HEK293 (cell line): Measurements from ENCODE around the gene SLC16A4.

ENCODE experiments used
- CTCF ChIA-PET: fragments of 350-600 bp; formaldehyde crosslinking; extraction: SDS; loops from one replicate; lab custom pipeline; 2021; ENCODE audit warnings: antibody characterized with exemption; lab: Yijun Ruan, JAX
- POLR2A ChIA-PET: fragments of 300-600 bp; formaldehyde crosslinking; extraction: SDS; loops from one replicate; lab custom pipeline; 2020; ENCODE audit warnings: antibody characterized with exemption, inconsistent platforms; lab: Yijun Ruan, JAX
- H3K27ac ChIP-seq: fragments of 200-500 bp; sonication (Bioruptor generic); 2 replicates; pipeline ENCODE4 v1.5.1; 2014; ENCODE audit warnings: low read depth, low read length, control low read depth, inconsistent platforms; ENCODE audit errors: extremely low read depth
- H3K36me3 ChIP-seq, 2 experiments: fragments of 200-500 bp in 1 of 2; sonication (Bioruptor generic) in 1 of 2; 1 replicate in 1 of 2; 2 replicates in 1 of 2; pipeline ENCODE4 v1.5.1; 2014 to 2017; ENCODE audit warnings: inconsistent platforms in 2 of 2, low read length in 2 of 2; ENCODE audit not compliant: control insufficient read depth in 2 of 2, insufficient read depth in 1 of 2
- H3K4me1 ChIP-seq: fragments of 200-500 bp; sonication (Bioruptor generic); 2 replicates; pipeline ENCODE4 v1.5.1; 2014; ENCODE audit warnings: mild to moderate bottlenecking, low read length, inconsistent platforms; ENCODE audit not compliant: control insufficient read depth, insufficient read depth
- H3K4me3 ChIP-seq: 2 replicates; pipeline ENCODE4 v1.5.1; 2011; ENCODE audit warnings: low read depth, mild to moderate bottlenecking, control low read depth, low read length, moderate library complexity
- H3K9me3 ChIP-seq: fragments of 200-500 bp; sonication (Bioruptor generic); 2 replicates; pipeline ENCODE4 v1.5.1; 2014; ENCODE audit warnings: low read depth, low read length, inconsistent platforms; ENCODE audit not compliant: control insufficient read depth, insufficient read depth
- BCL11A ChIP-seq: fragments of 450-650 bp; formaldehyde crosslinking; IDR thresholded peaks from 2 replicates; pipeline ENCODE4 v1.5.1; 2016; ENCODE audit warnings: low read depth, missing biosample characterization, missing genetic modification characterization
- GLIS1 ChIP-seq: fragments of 450-650 bp; formaldehyde crosslinking; IDR thresholded peaks from 2 replicates; pipeline ENCODE4 v1.5.1; 2016; ENCODE audit warnings: missing biosample characterization, missing genetic modification characterization
- IKZF3 ChIP-seq: fragments of 450-650 bp; IDR thresholded peaks from 2 replicates; pipeline ENCODE4 v1.5.0; 2018; ENCODE audit warnings: missing biosample characterization, mild to moderate bottlenecking, missing genetic modification characterization, moderate library complexity
- KLF16 ChIP-seq: fragments of 450-650 bp; formaldehyde crosslinking; IDR thresholded peaks from 2 replicates; pipeline ENCODE4 v1.5.1; 2017; ENCODE audit warnings: missing biosample characterization, missing genetic modification characterization
- KLF8 ChIP-seq: fragments of 450-650 bp; formaldehyde crosslinking; IDR thresholded peaks from 2 replicates; pipeline ENCODE4 v1.5.1; 2016; ENCODE audit warnings: missing biosample characterization, missing genetic modification characterization
- KLF9 ChIP-seq: fragments of 450-650 bp; formaldehyde crosslinking; IDR thresholded peaks from 2 replicates; pipeline ENCODE4 v1.5.1; 2016; ENCODE audit warnings: missing biosample characterization, missing genetic modification characterization, low read depth
- MZF1 ChIP-seq: fragments of 450-650 bp; formaldehyde crosslinking; IDR thresholded peaks from 2 replicates; pipeline ENCODE4 v1.5.1; 2017; ENCODE audit warnings: missing biosample characterization, missing genetic modification characterization, borderline replicate concordance
- ZFHX2 ChIP-seq: fragments of 450-650 bp; formaldehyde crosslinking; conservative IDR thresholded peaks from 2 replicates; pipeline ENCODE4 v1.5.1; 2016; ENCODE audit warnings: missing biosample characterization, missing genetic modification characterization
- ZIC2 ChIP-seq: fragments of 450-650 bp; formaldehyde crosslinking; IDR thresholded peaks from 2 replicates; pipeline ENCODE4 v1.5.1; 2016; ENCODE audit warnings: missing biosample characterization, missing genetic modification characterization
- ZNF133 ChIP-seq: fragments of 450-650 bp; formaldehyde crosslinking; IDR thresholded peaks from 2 replicates; pipeline ENCODE4 v1.5.1; 2016; ENCODE audit warnings: missing biosample characterization, missing genetic modification characterization
- ZNF184 ChIP-seq: fragments of 450-650 bp; IDR thresholded peaks from 2 replicates; pipeline ENCODE4 v1.5.1; 2018; ENCODE audit warnings: missing biosample characterization, mild to moderate bottlenecking, missing genetic modification characterization
- ZNF214 ChIP-seq: fragments of 450-650 bp; formaldehyde crosslinking; IDR thresholded peaks from 2 replicates; pipeline ENCODE4 v1.5.1; 2017; ENCODE audit warnings: missing biosample characterization, mild to moderate bottlenecking, missing genetic modification characterization, borderline replicate concordance
- ZNF350 ChIP-seq: fragments of 450-650 bp; formaldehyde crosslinking; IDR thresholded peaks from 2 replicates; pipeline ENCODE4 v1.5.0; 2017; ENCODE audit warnings: missing biosample characterization, mild to moderate bottlenecking, missing genetic modification characterization
- ZNF561 ChIP-seq: fragments of 450-650 bp; IDR thresholded peaks from 2 replicates; pipeline ENCODE4 v1.5.1; 2018; ENCODE audit warnings: missing biosample characterization, missing genetic modification characterization, borderline replicate concordance
- ZNF610 ChIP-seq: fragments of 450-650 bp; formaldehyde crosslinking; IDR thresholded peaks from 2 replicates; pipeline ENCODE4 v1.5.1; 2016; ENCODE audit warnings: missing biosample characterization, missing genetic modification characterization, borderline replicate concordance
- TF ChIP-seq, protein P1 (sequence below): fragments of 450-650 bp; formaldehyde crosslinking; IDR thresholded peaks from 2 replicates; pipeline ENCODE4 v1.5.1; 2016; ENCODE audit warnings: missing biosample characterization, missing genetic modification characterization
- TF ChIP-seq, protein P2 (sequence below): fragments of 450-650 bp; formaldehyde crosslinking; IDR thresholded peaks from 2 replicates; pipeline ENCODE4 v1.5.1; 2017; ENCODE audit warnings: missing biosample characterization, missing genetic modification characterization
- TF ChIP-seq, protein P3 (sequence below): fragments of 450-650 bp; formaldehyde crosslinking; IDR thresholded peaks from 2 replicates; pipeline ENCODE4 v1.5.1; 2017; ENCODE audit warnings: missing biosample characterization, missing genetic modification characterization
- TF ChIP-seq, protein P4 (sequence below): fragments of 450-650 bp; formaldehyde crosslinking; IDR thresholded peaks from 2 replicates; pipeline ENCODE4 v1.5.1; 2016; ENCODE audit warnings: missing biosample characterization, missing genetic modification characterization
- TF ChIP-seq, protein P5 (sequence below): fragments of 450-650 bp; formaldehyde crosslinking; IDR thresholded peaks from 2 replicates; pipeline ENCODE4 v1.5.1; 2016; ENCODE audit warnings: missing biosample characterization, missing genetic modification characterization
- TF ChIP-seq, protein P6 (sequence below): fragments of 450-650 bp; formaldehyde crosslinking; IDR thresholded peaks from 2 replicates; pipeline ENCODE4 v1.5.1; 2016; ENCODE audit warnings: missing biosample characterization, missing genetic modification characterization
- TF ChIP-seq, protein P7 (sequence below): fragments of 450-650 bp; formaldehyde crosslinking; IDR thresholded peaks from 2 replicates; pipeline ENCODE4 v1.5.1; 2016; ENCODE audit warnings: missing biosample characterization, missing genetic modification characterization

The SLC16A4 gene

DNA sequence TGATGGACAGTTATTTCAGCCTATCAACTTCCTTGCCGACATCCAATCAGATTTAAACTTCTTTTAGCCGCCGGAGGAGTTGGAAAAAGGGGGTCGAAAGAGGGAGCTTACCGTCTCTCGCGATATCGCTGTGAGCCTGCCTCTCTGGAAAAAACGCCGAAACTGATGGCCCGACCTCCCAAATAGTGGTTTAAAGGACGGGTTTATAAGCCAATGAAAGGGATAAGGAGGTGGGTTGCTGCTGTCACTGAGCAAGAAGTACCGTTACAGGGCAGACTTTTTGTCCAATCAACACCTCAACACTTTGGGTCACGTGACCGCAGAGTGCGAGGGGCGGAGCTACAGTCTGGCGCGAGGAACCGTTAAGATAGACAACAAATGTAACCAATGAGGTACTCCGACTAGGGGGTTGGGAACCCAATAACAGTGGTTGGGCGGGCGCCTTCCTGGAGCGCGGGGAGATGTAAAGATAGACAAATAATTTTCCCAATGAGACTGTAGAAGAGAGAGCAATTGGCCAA lies 51.9 kb downstream of the SLC16A4 start, which contains the start of gene RBM15 (continued):
- TF ChIP-seq, protein P1, sequence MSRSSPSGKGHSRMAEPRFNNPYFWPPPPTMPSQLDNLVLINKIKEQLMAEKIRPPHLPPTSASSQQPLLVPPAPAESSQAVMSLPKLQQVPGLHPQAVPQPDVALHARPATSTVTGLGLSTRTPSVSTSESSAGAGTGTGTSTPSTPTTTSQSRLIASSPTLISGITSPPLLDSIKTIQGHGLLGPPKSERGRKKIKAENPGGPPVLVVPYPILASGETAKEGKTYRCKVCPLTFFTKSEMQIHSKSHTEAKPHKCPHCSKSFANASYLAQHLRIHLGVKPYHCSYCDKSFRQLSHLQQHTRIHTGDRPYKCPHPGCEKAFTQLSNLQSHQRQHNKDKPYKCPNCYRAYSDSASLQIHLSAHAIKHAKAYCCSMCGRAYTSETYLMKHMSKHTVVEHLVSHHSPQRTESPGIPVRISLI (tag by site-specific recombination): peak; percentile 97

DNA sequence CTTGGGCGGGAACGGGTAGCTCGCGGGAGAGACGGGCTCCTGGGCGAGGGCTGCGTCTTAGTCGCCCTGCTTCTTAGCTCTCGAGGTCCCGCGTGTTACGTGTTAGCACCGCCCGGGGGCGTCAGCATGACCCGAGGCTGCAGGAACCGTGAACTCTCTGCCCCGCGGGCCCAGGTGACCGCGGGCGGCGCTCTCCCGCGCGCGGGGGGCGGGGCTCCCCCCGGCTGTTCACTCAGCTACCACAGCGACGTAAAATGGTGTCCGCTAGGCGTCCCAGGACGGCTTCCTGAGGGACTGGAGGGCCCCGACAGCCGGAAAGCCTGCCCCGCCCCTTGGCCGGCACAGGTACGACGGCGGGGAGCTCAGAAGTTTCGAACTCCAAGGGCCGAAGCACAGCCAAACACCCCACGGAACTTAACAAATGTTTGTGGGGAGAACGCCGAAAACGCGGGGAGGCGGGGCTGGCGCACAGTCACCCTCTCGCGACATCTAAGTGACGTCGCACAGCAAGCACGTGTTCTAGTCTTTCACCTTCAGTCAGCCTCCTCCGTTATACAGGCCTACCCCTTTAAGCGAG lies 52.4 kb downstream of the SLC16A4 start:
- peak overlapping the region; percentile 63 for H3K4me3 ChIP-seq
- H3K27ac ChIP-seq: peak overlapping the region; percentile 87
- H3K36me3 ChIP-seq: peaks cover 7 to 31% of the 10 kb centered on the region in 2 experiments; a peak in 2 of 3 replicates
- POLR2A ChIA-PET: interaction anchor here (0.6 to 4.9 kb wide), 28 partner anchors 9 to 343 kb away, joined by 3 to 30 read pairs (median 4); partner anchors contain the start of genes KCNC4, SLC16A4 and STRIP1
- H3K4me1 ChIP-seq: peaks cover 10% of the 10 kb centered on the region
- no peaks in the 10 kb centered on the region for H3K9me3 ChIP-seq
- CTCF ChIA-PET: interaction anchor here (0.6 to 7.6 kb wide), 16 partner anchors 9 to 170 kb away, joined by 3 to 57 read pairs (median 3); partner anchors contain the start of gene LAMTOR5
- TF ChIP-seq ZNF350 (tag by site-specific recombination) (no peak), ZFHX2 (tag by site-specific recombination) (peak; percentile 64), GLIS1 (peak; percentile 77), ZNF184 (peak; percentile 27; the same call in 1 of the 2 replicates), ZNF214 (tag by site-specific recombination) (no peak), ZNF561 (tag by site-specific recombination) (peak; percentile 91; the same call in 1 of the 2 replicates), KLF9 (tag by site-specific recombination) (peak; percentile 98), BCL11A (peak; percentile 97), ZNF133 (no peak; the same call in 1 of the 2 replicates), MZF1 (peak; percentile 46; the same call in 1 of the 2 replicates), IKZF3 (tag by site-specific recombination) (peak; percentile 50), KLF16 (tag by site-specific recombination) (peak; percentile 94), ZIC2 (tag by site-specific recombination) (peak; percentile 93), KLF8 (tag by site-specific recombination) (peak; percentile 97), ZNF610 (tag by site-specific recombination) (peak; percentile 73; the same call in 1 of the 2 replicates)
- TF ChIP-seq, protein P2, sequence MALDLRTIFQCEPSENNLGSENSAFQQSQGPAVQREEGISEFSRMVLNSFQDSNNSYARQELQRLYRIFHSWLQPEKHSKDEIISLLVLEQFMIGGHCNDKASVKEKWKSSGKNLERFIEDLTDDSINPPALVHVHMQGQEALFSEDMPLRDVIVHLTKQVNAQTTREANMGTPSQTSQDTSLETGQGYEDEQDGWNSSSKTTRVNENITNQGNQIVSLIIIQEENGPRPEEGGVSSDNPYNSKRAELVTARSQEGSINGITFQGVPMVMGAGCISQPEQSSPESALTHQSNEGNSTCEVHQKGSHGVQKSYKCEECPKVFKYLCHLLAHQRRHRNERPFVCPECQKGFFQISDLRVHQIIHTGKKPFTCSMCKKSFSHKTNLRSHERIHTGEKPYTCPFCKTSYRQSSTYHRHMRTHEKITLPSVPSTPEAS (tag by site-specific recombination): peak; percentile 47
- TF ChIP-seq, protein P3, sequence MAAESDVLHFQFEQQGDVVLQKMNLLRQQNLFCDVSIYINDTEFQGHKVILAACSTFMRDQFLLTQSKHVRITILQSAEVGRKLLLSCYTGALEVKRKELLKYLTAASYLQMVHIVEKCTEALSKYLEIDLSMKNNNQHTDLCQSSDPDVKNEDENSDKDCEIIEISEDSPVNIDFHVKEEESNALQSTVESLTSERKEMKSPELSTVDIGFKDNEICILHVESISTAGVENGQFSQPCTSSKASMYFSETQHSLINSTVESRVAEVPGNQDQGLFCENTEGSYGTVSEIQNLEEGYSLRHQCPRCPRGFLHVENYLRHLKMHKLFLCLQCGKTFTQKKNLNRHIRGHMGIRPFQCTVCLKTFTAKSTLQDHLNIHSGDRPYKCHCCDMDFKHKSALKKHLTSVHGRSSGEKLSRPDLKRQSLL (tag by site-specific recombination): no peak
- TF ChIP-seq, protein P4, sequence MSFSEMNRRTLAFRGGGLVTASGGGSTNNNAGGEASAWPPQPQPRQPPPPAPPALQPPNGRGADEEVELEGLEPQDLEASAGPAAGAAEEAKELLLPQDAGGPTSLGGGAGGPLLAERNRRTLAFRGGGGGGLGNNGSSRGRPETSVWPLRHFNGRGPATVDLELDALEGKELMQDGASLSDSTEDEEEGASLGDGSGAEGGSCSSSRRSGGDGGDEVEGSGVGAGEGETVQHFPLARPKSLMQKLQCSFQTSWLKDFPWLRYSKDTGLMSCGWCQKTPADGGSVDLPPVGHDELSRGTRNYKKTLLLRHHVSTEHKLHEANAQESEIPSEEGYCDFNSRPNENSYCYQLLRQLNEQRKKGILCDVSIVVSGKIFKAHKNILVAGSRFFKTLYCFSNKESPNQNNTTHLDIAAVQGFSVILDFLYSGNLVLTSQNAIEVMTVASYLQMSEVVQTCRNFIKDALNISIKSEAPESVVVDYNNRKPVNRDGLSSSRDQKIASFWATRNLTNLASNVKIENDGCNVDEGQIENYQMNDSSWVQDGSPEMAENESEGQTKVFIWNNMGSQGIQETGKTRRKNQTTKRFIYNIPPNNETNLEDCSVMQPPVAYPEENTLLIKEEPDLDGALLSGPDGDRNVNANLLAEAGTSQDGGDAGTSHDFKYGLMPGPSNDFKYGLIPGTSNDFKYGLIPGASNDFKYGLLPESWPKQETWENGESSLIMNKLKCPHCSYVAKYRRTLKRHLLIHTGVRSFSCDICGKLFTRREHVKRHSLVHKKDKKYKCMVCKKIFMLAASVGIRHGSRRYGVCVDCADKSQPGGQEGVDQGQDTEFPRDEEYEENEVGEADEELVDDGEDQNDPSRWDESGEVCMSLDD: peak; percentile 99
- TF ChIP-seq, protein P5, sequence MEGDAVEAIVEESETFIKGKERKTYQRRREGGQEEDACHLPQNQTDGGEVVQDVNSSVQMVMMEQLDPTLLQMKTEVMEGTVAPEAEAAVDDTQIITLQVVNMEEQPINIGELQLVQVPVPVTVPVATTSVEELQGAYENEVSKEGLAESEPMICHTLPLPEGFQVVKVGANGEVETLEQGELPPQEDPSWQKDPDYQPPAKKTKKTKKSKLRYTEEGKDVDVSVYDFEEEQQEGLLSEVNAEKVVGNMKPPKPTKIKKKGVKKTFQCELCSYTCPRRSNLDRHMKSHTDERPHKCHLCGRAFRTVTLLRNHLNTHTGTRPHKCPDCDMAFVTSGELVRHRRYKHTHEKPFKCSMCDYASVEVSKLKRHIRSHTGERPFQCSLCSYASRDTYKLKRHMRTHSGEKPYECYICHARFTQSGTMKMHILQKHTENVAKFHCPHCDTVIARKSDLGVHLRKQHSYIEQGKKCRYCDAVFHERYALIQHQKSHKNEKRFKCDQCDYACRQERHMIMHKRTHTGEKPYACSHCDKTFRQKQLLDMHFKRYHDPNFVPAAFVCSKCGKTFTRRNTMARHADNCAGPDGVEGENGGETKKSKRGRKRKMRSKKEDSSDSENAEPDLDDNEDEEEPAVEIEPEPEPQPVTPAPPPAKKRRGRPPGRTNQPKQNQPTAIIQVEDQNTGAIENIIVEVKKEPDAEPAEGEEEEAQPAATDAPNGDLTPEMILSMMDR (tag by site-specific recombination): peak; percentile 99
- TF ChIP-seq, protein P6, sequence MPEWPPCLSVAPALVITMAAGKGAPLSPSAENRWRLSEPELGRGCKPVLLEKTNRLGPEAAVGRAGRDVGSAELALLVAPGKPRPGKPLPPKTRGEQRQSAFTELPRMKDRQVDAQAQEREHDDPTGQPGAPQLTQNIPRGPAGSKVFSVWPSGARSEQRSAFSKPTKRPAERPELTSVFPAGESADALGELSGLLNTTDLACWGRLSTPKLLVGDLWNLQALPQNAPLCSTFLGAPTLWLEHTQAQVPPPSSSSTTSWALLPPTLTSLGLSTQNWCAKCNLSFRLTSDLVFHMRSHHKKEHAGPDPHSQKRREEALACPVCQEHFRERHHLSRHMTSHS (tag by site-specific recombination): no peak
- TF ChIP-seq, protein P7, sequence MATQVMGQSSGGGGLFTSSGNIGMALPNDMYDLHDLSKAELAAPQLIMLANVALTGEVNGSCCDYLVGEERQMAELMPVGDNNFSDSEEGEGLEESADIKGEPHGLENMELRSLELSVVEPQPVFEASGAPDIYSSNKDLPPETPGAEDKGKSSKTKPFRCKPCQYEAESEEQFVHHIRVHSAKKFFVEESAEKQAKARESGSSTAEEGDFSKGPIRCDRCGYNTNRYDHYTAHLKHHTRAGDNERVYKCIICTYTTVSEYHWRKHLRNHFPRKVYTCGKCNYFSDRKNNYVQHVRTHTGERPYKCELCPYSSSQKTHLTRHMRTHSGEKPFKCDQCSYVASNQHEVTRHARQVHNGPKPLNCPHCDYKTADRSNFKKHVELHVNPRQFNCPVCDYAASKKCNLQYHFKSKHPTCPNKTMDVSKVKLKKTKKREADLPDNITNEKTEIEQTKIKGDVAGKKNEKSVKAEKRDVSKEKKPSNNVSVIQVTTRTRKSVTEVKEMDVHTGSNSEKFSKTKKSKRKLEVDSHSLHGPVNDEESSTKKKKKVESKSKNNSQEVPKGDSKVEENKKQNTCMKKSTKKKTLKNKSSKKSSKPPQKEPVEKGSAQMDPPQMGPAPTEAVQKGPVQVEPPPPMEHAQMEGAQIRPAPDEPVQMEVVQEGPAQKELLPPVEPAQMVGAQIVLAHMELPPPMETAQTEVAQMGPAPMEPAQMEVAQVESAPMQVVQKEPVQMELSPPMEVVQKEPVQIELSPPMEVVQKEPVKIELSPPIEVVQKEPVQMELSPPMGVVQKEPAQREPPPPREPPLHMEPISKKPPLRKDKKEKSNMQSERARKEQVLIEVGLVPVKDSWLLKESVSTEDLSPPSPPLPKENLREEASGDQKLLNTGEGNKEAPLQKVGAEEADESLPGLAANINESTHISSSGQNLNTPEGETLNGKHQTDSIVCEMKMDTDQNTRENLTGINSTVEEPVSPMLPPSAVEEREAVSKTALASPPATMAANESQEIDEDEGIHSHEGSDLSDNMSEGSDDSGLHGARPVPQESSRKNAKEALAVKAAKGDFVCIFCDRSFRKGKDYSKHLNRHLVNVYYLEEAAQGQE: peak; percentile 24; the same call in 1 of the 2 replicates
